ENCODE measurements around the gene KRT36. TPM values are rescaled to one million over a fixed set of nuclear protein-coding genes. Genes with fewer than 3 reads are reported as not detected.

The KRT36 gene
- total and polyA plus RNA-seq, 2 donors (not counting 1 experiment from before 2014, with no cell fraction given), result not detected

GRCh38 chr17:41537614-41537954 lies 47.9 kb upstream of the KRT36 start:
- POLR2A ChIA-PET, result no interaction called here
- Mint-ChIP-seq H3K4me3 (no peak overlapping the region), H3K9me3 (ENCODE audit: insufficient read depth) (no peaks in the 10 kb centered on the region), H3K27ac (no peak overlapping the region), H3K27me3 (peaks cover 44% of the 10 kb centered on the region), H3K4me1 (no peaks in the 10 kb centered on the region)
- H4K20me1 ChIP-seq (ENCODE audit: control insufficient read depth, insufficient read depth, low read length, poor library complexity, severe bottlenecking), result no peaks in the 10 kb centered on the region
- 84% methylated on average over 7 of the region's 7 CpGs for WGBS (ENCODE audit: insufficient coverage)
- TF ChIP-seq EZH2 (IDR thresholded peaks at IDR 0.05; ENCODE audit: borderline replicate concordance, insufficient read depth, low read depth, low read length, poor library complexity, severe bottlenecking) (no peak), CTCF (IDR thresholded peaks at IDR 0.05) (no peak)
- no peaks in the 10 kb centered on the region for H3K9me3 ChIP-seq (ENCODE audit: control extremely low read depth in 1 of 3, control insufficient read depth in 2 of 3, insufficient read depth in 1 of 3, low read length in 2 of 3)
- H3K27ac ChIP-seq (ENCODE audit: low read length in 2 of 2), result no peak overlapping the region
- H3K27me3 ChIP-seq (replicated peaks in 1 of 4; ENCODE audit: control extremely low read depth in 1 of 4, control insufficient read depth in 3 of 4, insufficient read depth in 4 of 4, low read length in 3 of 4), result peaks cover 0 to 12% (median 1%) of the 10 kb centered on the region in 4 experiments
- H3K79me2 ChIP-seq (ENCODE audit: control insufficient read depth, insufficient read depth, low read length), result no peaks in the 10 kb centered on the region
- H2AFZ ChIP-seq (ENCODE audit: insufficient read depth, low read depth, low read length, poor library complexity, severe bottlenecking), result no peak overlapping the region
- no peak overlapping the region for H3K4me2 ChIP-seq (replicated peaks; ENCODE audit: low read depth, low read length, poor library complexity, severe bottlenecking)
- no peak overlapping the region for H3K9ac ChIP-seq (ENCODE audit: low read length)
- intact Hi-C loops (cut with micrococcal nuclease), result no loop called here
- H3K36me3 ChIP-seq (replicated peaks in 1 of 2; ENCODE audit: control extremely low read depth in 1 of 2, control insufficient read depth in 1 of 2, extremely low read depth in 1 of 2, insufficient read depth in 2 of 2, low read length in 1 of 2), result no peaks in the 10 kb centered on the region
- CTCF ChIA-PET, result no interaction called here
- DNase-seq (no peak), ATAC-seq (ENCODE audit: low read depth) (no peak)
- H3K4me3 ChIP-seq (ENCODE audit: control extremely low read depth in 1 of 5, extremely low read depth in 1 of 5, insufficient read depth in 1 of 5, low read depth in 2 of 5, low read length in 4 of 5), result no peak overlapping the region
- no peaks in the 10 kb centered on the region for H3K4me1 ChIP-seq (ENCODE audit: control insufficient read depth in 2 of 2, insufficient read depth in 2 of 2, low read length in 2 of 2)

GRCh38 chr17:41536741-41537613 lies 47.3 kb upstream of the KRT36 start:
- no peaks in the 10 kb centered on the region for H3K9me3 ChIP-seq (ENCODE audit: control extremely low read depth in 1 of 3, control insufficient read depth in 2 of 3, insufficient read depth in 1 of 3, low read length in 2 of 3)
- Mint-ChIP-seq H3K27ac (no peak overlapping the region), H3K4me1 (no peaks in the 10 kb centered on the region), H3K9me3 (ENCODE audit: insufficient read depth) (no peaks in the 10 kb centered on the region), H3K4me3 (no peak overlapping the region), H3K27me3 (peaks cover 50% of the 10 kb centered on the region)
- no peaks in the 10 kb centered on the region for H3K36me3 ChIP-seq (replicated peaks in 1 of 2; ENCODE audit: control extremely low read depth in 1 of 2, control insufficient read depth in 1 of 2, extremely low read depth in 1 of 2, insufficient read depth in 2 of 2, low read length in 1 of 2)
- no peak overlapping the region for H3K27ac ChIP-seq (ENCODE audit: low read length in 2 of 2)
- H3K9ac ChIP-seq (ENCODE audit: low read length), result no peak overlapping the region
- ATAC-seq (ENCODE audit: low read depth), result no peak
- H3K4me2 ChIP-seq (replicated peaks; ENCODE audit: low read depth, low read length, poor library complexity, severe bottlenecking), result no peak overlapping the region
- H3K79me2 ChIP-seq (ENCODE audit: control insufficient read depth, insufficient read depth, low read length), result no peaks in the 10 kb centered on the region
- no peak overlapping the region for H3K4me3 ChIP-seq (ENCODE audit: control extremely low read depth in 1 of 5, extremely low read depth in 1 of 5, insufficient read depth in 1 of 5, low read depth in 2 of 5, low read length in 4 of 5)
- no peak overlapping the region for H2AFZ ChIP-seq (ENCODE audit: insufficient read depth, low read depth, low read length, poor library complexity, severe bottlenecking)
- DNase-seq, result no peak
- intact Hi-C loops (cut with micrococcal nuclease), result no loop called here
- ChIA-PET CTCF (no interaction called here), POLR2A (no interaction called here)
- H3K27me3 ChIP-seq (replicated peaks in 1 of 4; ENCODE audit: control extremely low read depth in 1 of 4, control insufficient read depth in 3 of 4, insufficient read depth in 4 of 4, low read length in 3 of 4), result peaks cover 0 to 12% (median 1%) of the 10 kb centered on the region in 4 experiments
- 90% methylated on average over 7 of the region's 7 CpGs for WGBS (ENCODE audit: insufficient coverage)
- H4K20me1 ChIP-seq (ENCODE audit: control insufficient read depth, insufficient read depth, low read length, poor library complexity, severe bottlenecking), result no peaks in the 10 kb centered on the region
- TF ChIP-seq EZH2 (IDR thresholded peaks at IDR 0.05; ENCODE audit: borderline replicate concordance, insufficient read depth, low read depth, low read length, poor library complexity, severe bottlenecking) (no peak), CTCF (IDR thresholded peaks at IDR 0.05) (no peak)
- no peaks in the 10 kb centered on the region for H3K4me1 ChIP-seq (ENCODE audit: control insufficient read depth in 2 of 2, insufficient read depth in 2 of 2, low read length in 2 of 2)
